ENCODE data around the gene CDPF1. TPM values are rescaled to one million over a fixed set of nuclear protein-coding genes. Genes with fewer than 3 reads are reported as not detected.
"Not testable (repeated sequence)": the region's sequence is repeated elsewhere in the genome, so short reads cannot be mapped to it uniquely, and the experiment has no call there.

The CDPF1 gene
- total RNA-seq, 1 experiment from 2014 or later = 8.1 TPM

- WGBS (ENCODE audit: extremely low coverage, insufficient read length, low lambda C conversion rate) = no CpG with 5 or more reads among the region's 17 CpGs
- H3K18ac ChIP-seq (ENCODE audit: insufficient read length, low read depth, low read length) = no peak overlapping the region
- H3K27ac Mint-ChIP-seq = peak overlapping the region in 2 of 3 experiments; percentile 88 to 97; a peak in 4 of 7 replicates
- H2BK12ac ChIP-seq (ENCODE audit: insufficient read length, low read depth, low read length) = no peak overlapping the region
- H3K27ac ChIP-seq (ENCODE audit: insufficient read length, low read depth, low read length) = no peak overlapping the region
- H3K4me1 ChIP-seq (ENCODE audit: insufficient read depth, low read length) = peaks cover 3% of the 10 kb centered on the region; the same call in 1 of the 2 replicates
- no peak overlapping the region for H2BK15ac ChIP-seq (ENCODE audit: low read depth, low read length)
- H2AK5ac ChIP-seq (ENCODE audit: insufficient read length, low read length) = no peak overlapping the region
- H3K9ac ChIP-seq (ENCODE audit: extremely low read depth, insufficient read length, low read length) = no peak overlapping the region
- H3T11ph ChIP-seq (ENCODE audit: low read length) = no peak overlapping the region
- no peak overlapping the region; the same call in 1 of the 2 replicates for H3K14ac ChIP-seq (ENCODE audit: insufficient read depth, low read length)
- no peak overlapping the region for H4K8ac ChIP-seq (replicated peaks; ENCODE audit: insufficient read length, low read depth, low read length)
- no peak overlapping the region for H3K4me2 ChIP-seq (ENCODE audit: insufficient read depth, insufficient read length, low read length)
- no peaks in the 10 kb centered on the region for H3K9me3 ChIP-seq (ENCODE audit: control insufficient read depth, low read depth, low read length)
- H3K56ac ChIP-seq (ENCODE audit: insufficient read length, low read depth, low read length) = no peak overlapping the region
- TF ChIP-seq CTCF (conservative IDR thresholded peaks at IDR 0.05) = no peak
- no peak overlapping the region for H2BK20ac ChIP-seq (ENCODE audit: low read depth, low read length, poor library complexity, severe bottlenecking)
- peaks cover 3 to 22% (median 9%) of the 10 kb centered on the region in 3 experiments; a peak in 4 of 7 replicates for H3K36me3 Mint-ChIP-seq (ENCODE audit: insufficient read depth in 1 of 3, low read depth in 3 of 3)
- H3K23me2 ChIP-seq (ENCODE audit: insufficient read length, low read depth, low read length, poor library complexity, severe bottlenecking) = no peaks in the 10 kb centered on the region
- no peak overlapping the region for H4K5ac ChIP-seq (ENCODE audit: insufficient read length, low read depth, low read length)
- H3K4ac ChIP-seq (ENCODE audit: low read depth, low read length) = no peak overlapping the region
- no peak overlapping the region for H2BK120ac ChIP-seq (ENCODE audit: low read depth, low read length, poor library complexity, severe bottlenecking)
- no peaks in the 10 kb centered on the region for H4K20me1 ChIP-seq (ENCODE audit: control insufficient read depth, insufficient read depth, insufficient read length)
- H3K4me3 Mint-ChIP-seq = peak overlapping the region; percentile 42 to 52; a peak in 4 of 5 replicates
- H3K4me1 Mint-ChIP-seq = peaks cover 21 to 29% of the 10 kb centered on the region in 2 experiments
- no peaks in the 10 kb centered on the region for H3K79me2 ChIP-seq (ENCODE audit: insufficient read depth, low read length)
- no peak overlapping the region for H3K23ac ChIP-seq (ENCODE audit: insufficient read length, low read depth, low read length)
- H3K27me3 ChIP-seq (ENCODE audit: insufficient read depth, low read length) = no peaks in the 10 kb centered on the region
- H4K91ac ChIP-seq (ENCODE audit: insufficient read length, low read depth, low read length) = no peak overlapping the region
- no peaks in the 10 kb centered on the region for H3K27me3 Mint-ChIP-seq (ENCODE audit: low read depth)
- peak; percentile 92 for DNase-seq
- H2BK5ac ChIP-seq (ENCODE audit: insufficient read length, low read length) = no peak overlapping the region
- no peaks in the 10 kb centered on the region for H3K79me1 ChIP-seq (ENCODE audit: insufficient read depth, low read depth, low read length, poor library complexity, severe bottlenecking)
- no peak overlapping the region for H2AFZ ChIP-seq (ENCODE audit: low read length)
- peaks cover 2 to 4% of the 10 kb centered on the region in 2 experiments; a peak in 2 of 5 replicates for H3K9me3 Mint-ChIP-seq
These were observed 48.9 kb downstream of the CDPF1 start for GRCh38 chr22:46201059-46201757.

DNA sequence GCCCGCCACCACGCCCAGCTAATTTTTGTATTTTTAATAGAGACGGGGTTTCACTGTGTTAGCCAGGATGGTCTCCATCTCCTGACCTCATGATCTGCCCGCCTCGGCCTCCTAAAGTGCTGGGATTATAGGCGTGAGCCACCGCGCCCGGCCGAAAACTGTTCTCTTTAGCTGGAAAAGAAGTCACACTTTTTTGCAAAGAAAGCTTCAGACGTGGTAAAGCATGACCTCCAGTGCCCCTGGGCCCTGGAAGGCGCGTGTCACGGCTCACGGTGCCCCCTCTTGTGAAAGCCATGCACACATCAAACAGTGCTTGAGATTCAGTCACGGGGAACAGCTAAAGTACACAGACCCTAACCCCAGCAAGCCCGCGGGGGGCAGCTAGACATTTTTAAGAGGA lies 51.3 kb downstream of the CDPF1 start:
- H3K27ac ChIP-seq (ENCODE audit: insufficient read length, low read depth, low read length); H3K9me3 Mint-ChIP-seq; H3K9ac ChIP-seq (ENCODE audit: extremely low read depth, insufficient read length, low read length); H4K8ac ChIP-seq (replicated peaks; ENCODE audit: insufficient read length, low read depth, low read length); H3K4me1 ChIP-seq (ENCODE audit: insufficient read depth, low read length); H3K23me2 ChIP-seq (ENCODE audit: insufficient read length, low read depth, low read length, poor library complexity, severe bottlenecking); H3K4me3 Mint-ChIP-seq; H2BK120ac ChIP-seq (ENCODE audit: low read depth, low read length, poor library complexity, severe bottlenecking); H3K56ac ChIP-seq (ENCODE audit: insufficient read length, low read depth, low read length); H2AK5ac ChIP-seq (ENCODE audit: insufficient read length, low read length); H3K27ac Mint-ChIP-seq; DNase-seq; H3K79me1 ChIP-seq (ENCODE audit: insufficient read depth, low read depth, low read length, poor library complexity, severe bottlenecking); H2BK12ac ChIP-seq (ENCODE audit: insufficient read length, low read depth, low read length); H2BK15ac ChIP-seq (ENCODE audit: low read depth, low read length); H3K4me2 ChIP-seq (ENCODE audit: insufficient read depth, insufficient read length, low read length); H4K20me1 ChIP-seq (ENCODE audit: control insufficient read depth, insufficient read depth, insufficient read length); H3K18ac ChIP-seq (ENCODE audit: insufficient read length, low read depth, low read length); H3K9me3 ChIP-seq (ENCODE audit: control insufficient read depth, low read depth, low read length); H2BK5ac ChIP-seq (ENCODE audit: insufficient read length, low read length); H3K23ac ChIP-seq (ENCODE audit: insufficient read length, low read depth, low read length); H3K79me2 ChIP-seq (ENCODE audit: insufficient read depth, low read length); H3K27me3 ChIP-seq (ENCODE audit: insufficient read depth, low read length); H2BK20ac ChIP-seq (ENCODE audit: low read depth, low read length, poor library complexity, severe bottlenecking); H3K4ac ChIP-seq (ENCODE audit: low read depth, low read length); H3T11ph ChIP-seq (ENCODE audit: low read length); H3K27me3 Mint-ChIP-seq (ENCODE audit: low read depth); H4K5ac ChIP-seq (ENCODE audit: insufficient read length, low read depth, low read length); H4K91ac ChIP-seq (ENCODE audit: insufficient read length, low read depth, low read length); H3K14ac ChIP-seq (ENCODE audit: insufficient read depth, low read length); H2AFZ ChIP-seq (ENCODE audit: low read length): not testable (repeated sequence)
- no CpG with 5 or more reads among the region's 18 CpGs for WGBS (ENCODE audit: extremely low coverage, insufficient read length, low lambda C conversion rate)
- H3K36me3 Mint-ChIP-seq (ENCODE audit: insufficient read depth in 1 of 3, low read depth in 3 of 3) = peaks cover 0 to 15% (median 2%) of the 10 kb centered on the region in 3 experiments; a peak in 4 of 7 replicates
- H3K4me1 Mint-ChIP-seq = peaks cover 25 to 29% of the 10 kb centered on the region in 2 experiments
